Panc1 (cell line): ENCODE measurements around the gene DHRSX.
"Not testable (repeated sequence)": the region's sequence is repeated elsewhere in the genome, so short reads cannot be mapped to it uniquely, and the experiment has no call there.

Experiments
- POLR2AphosphoS5 ChIP-seq: IDR thresholded peaks from 2 replicates; pipeline ENCODE4 v1.6.1; 2012; ENCODE audit warnings: mild to moderate bottlenecking, low read depth, low read length, moderate library complexity
- SIN3A ChIP-seq: IDR thresholded peaks from 2 replicates; pipeline ENCODE4 v1.6.1; 2012; ENCODE audit warnings: low read depth, mild to moderate bottlenecking, low read length, moderate library complexity, borderline replicate concordance; ENCODE audit not compliant: insufficient read depth
- TF ChIP-seq, protein P1 (sequence below): fragments of 450-650 bp; IDR thresholded peaks from 2 replicates; pipeline ENCODE4 v1.5.1; 2017; ENCODE audit warnings: mild to moderate bottlenecking
- TF ChIP-seq, protein P2 (sequence below), 2 experiments: IDR thresholded peaks; 2 replicates each; pipeline ENCODE4 v1.6.1; 2011 to 2012; ENCODE audit warnings: low read depth in 2 of 2, control low read depth in 1 of 2, low read length in 1 of 2, mild to moderate bottlenecking in 1 of 2, moderate library complexity in 1 of 2; ENCODE audit not compliant: insufficient read depth in 1 of 2

DNA sequence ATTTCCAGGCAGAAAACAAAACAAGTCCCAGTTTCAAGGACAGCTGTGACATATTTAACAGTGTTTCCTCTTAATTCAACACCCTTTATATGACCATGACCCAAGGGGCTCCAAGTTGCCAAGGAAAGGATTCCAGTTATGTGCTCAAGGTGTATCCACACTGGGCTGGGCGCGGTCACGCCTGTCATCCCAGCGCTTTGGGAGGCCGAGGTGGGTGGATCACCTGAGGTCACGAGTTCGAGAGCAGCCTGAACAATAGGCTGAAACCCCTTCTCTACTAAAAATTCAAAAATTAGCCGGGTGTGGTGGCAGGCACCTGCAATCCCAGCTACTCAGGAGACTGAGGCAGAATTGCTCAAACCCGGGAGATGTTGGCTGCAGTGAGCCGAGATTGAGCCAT lies 29.6 kb downstream of the DHRSX start:
- TF ChIP-seq, protein P1, sequence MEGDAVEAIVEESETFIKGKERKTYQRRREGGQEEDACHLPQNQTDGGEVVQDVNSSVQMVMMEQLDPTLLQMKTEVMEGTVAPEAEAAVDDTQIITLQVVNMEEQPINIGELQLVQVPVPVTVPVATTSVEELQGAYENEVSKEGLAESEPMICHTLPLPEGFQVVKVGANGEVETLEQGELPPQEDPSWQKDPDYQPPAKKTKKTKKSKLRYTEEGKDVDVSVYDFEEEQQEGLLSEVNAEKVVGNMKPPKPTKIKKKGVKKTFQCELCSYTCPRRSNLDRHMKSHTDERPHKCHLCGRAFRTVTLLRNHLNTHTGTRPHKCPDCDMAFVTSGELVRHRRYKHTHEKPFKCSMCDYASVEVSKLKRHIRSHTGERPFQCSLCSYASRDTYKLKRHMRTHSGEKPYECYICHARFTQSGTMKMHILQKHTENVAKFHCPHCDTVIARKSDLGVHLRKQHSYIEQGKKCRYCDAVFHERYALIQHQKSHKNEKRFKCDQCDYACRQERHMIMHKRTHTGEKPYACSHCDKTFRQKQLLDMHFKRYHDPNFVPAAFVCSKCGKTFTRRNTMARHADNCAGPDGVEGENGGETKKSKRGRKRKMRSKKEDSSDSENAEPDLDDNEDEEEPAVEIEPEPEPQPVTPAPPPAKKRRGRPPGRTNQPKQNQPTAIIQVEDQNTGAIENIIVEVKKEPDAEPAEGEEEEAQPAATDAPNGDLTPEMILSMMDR = not testable (repeated sequence)
- not testable (repeated sequence) for TF ChIP-seq POLR2AphosphoS5, SIN3A
- TF ChIP-seq, protein P2, sequence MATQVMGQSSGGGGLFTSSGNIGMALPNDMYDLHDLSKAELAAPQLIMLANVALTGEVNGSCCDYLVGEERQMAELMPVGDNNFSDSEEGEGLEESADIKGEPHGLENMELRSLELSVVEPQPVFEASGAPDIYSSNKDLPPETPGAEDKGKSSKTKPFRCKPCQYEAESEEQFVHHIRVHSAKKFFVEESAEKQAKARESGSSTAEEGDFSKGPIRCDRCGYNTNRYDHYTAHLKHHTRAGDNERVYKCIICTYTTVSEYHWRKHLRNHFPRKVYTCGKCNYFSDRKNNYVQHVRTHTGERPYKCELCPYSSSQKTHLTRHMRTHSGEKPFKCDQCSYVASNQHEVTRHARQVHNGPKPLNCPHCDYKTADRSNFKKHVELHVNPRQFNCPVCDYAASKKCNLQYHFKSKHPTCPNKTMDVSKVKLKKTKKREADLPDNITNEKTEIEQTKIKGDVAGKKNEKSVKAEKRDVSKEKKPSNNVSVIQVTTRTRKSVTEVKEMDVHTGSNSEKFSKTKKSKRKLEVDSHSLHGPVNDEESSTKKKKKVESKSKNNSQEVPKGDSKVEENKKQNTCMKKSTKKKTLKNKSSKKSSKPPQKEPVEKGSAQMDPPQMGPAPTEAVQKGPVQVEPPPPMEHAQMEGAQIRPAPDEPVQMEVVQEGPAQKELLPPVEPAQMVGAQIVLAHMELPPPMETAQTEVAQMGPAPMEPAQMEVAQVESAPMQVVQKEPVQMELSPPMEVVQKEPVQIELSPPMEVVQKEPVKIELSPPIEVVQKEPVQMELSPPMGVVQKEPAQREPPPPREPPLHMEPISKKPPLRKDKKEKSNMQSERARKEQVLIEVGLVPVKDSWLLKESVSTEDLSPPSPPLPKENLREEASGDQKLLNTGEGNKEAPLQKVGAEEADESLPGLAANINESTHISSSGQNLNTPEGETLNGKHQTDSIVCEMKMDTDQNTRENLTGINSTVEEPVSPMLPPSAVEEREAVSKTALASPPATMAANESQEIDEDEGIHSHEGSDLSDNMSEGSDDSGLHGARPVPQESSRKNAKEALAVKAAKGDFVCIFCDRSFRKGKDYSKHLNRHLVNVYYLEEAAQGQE (IDR thresholded peaks at IDR 0.05; ENCODE audit: insufficient read depth in 1 of 2, low read depth in 2 of 2, low read length in 1 of 2) = not testable (repeated sequence)
